ENCODE measurements around the gene TDP1.

The TDP1 gene

DNA sequence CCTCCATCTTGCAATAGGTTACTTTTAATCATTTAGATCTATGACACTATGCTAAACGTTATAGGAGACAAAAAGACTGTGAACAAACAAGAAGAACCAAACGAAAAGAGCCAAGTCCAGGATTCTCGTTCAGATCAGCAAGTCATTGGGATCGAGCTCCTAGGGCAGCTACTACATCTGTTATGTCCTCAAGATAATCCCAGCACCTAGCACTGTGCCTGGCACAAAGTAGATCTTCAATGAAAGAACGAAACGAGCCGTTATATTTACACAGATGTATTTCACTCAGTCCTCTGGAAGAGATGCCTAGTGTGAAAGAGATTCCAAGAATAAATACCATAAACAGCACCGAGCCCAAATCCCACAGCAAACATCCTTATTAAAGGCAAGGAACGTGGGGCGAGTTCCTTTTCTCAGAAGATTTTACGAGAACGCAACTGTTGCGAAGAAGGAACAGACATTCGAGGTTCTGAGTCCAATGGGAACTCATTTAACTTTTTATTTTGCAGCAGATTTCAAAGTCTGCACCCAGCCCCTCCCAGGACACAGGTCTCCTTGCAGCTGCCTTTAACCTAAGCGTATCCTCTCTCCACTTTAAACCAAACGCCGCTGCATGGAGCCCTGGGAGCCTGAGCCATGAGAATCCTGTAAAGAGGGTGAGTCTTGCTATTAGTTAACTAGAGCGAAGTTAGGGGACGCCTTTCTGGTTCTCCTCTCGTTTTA, 544 bp upstream of the TDP1 start:
- DNase-seq (ENCODE audit: low read depth) = no peak

DNA sequence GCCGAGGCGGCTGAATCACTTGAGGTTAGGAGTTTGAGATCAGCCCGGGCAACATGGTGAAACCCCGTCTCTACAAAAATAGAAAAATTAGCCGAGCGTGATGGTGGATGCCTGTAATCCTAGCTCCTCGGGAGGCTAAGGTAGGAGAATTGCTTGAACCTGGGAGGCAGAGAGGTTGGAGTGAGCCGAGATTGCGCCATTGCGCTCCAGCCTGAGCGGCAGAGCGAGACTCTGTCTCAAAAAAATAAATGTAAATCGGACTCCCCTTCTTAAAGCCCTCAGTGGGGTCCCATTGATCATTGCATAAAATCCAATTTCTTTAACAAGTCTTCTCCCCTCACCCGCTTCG, 908 bp downstream of the TDP1 start:
- no peak for DNase-seq (ENCODE audit: low read depth)
- TF ChIP-seq, protein P1, sequence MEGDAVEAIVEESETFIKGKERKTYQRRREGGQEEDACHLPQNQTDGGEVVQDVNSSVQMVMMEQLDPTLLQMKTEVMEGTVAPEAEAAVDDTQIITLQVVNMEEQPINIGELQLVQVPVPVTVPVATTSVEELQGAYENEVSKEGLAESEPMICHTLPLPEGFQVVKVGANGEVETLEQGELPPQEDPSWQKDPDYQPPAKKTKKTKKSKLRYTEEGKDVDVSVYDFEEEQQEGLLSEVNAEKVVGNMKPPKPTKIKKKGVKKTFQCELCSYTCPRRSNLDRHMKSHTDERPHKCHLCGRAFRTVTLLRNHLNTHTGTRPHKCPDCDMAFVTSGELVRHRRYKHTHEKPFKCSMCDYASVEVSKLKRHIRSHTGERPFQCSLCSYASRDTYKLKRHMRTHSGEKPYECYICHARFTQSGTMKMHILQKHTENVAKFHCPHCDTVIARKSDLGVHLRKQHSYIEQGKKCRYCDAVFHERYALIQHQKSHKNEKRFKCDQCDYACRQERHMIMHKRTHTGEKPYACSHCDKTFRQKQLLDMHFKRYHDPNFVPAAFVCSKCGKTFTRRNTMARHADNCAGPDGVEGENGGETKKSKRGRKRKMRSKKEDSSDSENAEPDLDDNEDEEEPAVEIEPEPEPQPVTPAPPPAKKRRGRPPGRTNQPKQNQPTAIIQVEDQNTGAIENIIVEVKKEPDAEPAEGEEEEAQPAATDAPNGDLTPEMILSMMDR (IDR thresholded peaks at IDR 0.05; ENCODE audit: insufficient read depth, low read depth, low read length, missing control alignments) = no peak
- H3K4me3 ChIP-seq (ENCODE audit: low read depth, low read length) = peak overlapping the region; percentile 88

More for the DNA sequence above, 544 bp upstream of the TDP1 start:
- peak overlapping the region; percentile 88 for H3K4me3 ChIP-seq (ENCODE audit: low read depth, low read length)
- TF ChIP-seq, protein P1 (IDR thresholded peaks at IDR 0.05; ENCODE audit: insufficient read depth, low read depth, low read length, missing control alignments) = no peak

DNA sequence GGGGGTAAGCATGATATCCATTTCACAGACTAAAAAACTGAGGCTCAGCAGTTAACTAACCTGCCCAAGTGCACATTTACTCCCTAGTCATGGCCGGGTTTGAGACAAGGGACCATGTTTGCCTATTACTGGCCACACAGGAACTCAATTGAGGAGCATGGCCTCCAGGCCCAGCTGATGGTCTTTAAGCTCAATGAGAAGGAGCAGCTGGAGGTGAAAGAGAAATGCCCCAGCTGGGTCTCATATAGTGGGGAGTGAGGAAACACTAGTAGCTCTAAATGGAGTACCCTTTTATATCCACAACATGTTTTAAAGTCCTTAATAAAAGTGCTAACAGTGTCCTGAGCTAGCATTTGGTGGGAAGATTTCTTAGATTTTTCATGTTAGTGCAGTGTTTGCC, 1.6 kb downstream of the TDP1 start:
- DNase-seq (ENCODE audit: low read depth) = no peak
- TF ChIP-seq, protein P1 (IDR thresholded peaks at IDR 0.05; ENCODE audit: insufficient read depth, low read depth, low read length, missing control alignments) = no peak
- peak overlapping the region; percentile 88 for H3K4me3 ChIP-seq (ENCODE audit: low read depth, low read length)

DNA sequence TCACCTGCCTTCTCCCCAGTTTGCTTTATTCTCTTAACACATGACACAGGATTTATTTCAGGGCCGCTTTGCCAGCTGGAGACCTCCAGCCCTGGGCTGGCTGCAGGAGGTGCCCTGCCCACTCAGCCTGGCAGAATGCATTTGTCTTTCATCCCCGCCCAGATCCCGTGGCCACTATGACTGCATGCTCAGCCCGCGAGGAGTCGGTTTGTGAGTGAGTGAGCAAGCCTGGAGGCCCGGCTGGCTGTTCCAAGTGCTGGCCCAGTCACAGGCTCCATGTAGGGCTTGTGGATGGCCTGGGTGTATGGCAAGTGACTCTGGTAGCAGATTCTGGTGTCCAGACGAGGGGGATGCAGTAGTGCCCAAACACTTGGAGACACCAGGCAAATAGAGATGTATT, 2.1 kb downstream of the TDP1 start:
- DNase-seq (ENCODE audit: low read depth) = no peak
- no peak overlapping the region for H3K4me3 ChIP-seq (ENCODE audit: low read depth, low read length)
- TF ChIP-seq, protein P1 (IDR thresholded peaks at IDR 0.05; ENCODE audit: insufficient read depth, low read depth, low read length, missing control alignments) = no peak

DNA sequence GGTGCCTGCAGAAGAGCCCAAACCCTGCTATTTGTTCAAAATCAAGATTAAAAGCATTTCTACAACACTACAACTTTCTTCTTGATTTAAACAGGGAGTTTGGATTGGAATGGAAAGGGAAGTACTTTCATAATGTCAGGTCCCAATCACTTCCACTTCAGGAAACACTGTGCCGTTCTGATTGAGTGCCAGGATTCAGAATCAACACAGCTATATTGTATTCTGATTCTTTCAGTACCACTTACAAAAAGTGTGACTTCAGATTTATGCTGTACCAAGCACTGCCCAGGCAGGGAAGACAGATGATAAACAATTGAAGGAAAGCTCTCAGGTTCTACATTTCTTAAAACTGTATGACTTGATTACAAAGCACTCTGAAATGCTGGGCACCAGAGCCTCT, 3.2 kb downstream of the TDP1 start:
- no peak for DNase-seq (ENCODE audit: low read depth)
- TF ChIP-seq, protein P1 (IDR thresholded peaks at IDR 0.05; ENCODE audit: insufficient read depth, low read depth, low read length, missing control alignments) = no peak
- H3K4me3 ChIP-seq (ENCODE audit: low read depth, low read length) = no peak overlapping the region

DNA sequence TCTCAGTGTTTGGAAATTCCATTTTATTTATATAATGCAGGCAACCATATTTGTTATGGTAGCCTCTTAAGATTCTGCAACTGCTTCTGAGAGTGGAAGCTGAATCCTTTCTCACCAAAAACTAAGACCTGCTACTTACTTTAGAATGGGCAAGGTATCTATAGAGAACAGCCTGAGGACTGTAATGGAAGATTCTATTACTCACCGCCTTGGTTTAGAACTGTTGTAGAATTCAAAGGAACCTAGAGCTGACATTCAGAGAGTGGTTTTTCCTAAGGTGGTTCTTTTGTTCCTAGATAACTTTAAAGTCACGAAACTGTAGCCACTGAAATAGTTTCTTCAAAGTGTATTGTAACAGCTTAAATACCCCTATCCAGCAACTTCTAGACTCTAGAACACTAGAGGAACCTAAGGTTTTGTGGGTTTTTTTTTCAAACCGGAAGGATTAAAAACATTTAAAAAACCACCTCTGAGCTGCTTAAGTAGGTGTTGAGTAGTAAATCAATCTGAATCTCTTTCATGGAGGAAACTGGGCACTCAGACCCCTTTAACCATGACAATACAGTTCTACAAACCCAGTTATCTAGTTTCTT, 4.2 kb downstream of the TDP1 start:
- TF ChIP-seq, protein P1 (IDR thresholded peaks at IDR 0.05; ENCODE audit: insufficient read depth, low read depth, low read length, missing control alignments) = no peak
- DNase-seq (ENCODE audit: low read depth) = no peak
- no peak overlapping the region for H3K4me3 ChIP-seq (ENCODE audit: low read depth, low read length)

DNA sequence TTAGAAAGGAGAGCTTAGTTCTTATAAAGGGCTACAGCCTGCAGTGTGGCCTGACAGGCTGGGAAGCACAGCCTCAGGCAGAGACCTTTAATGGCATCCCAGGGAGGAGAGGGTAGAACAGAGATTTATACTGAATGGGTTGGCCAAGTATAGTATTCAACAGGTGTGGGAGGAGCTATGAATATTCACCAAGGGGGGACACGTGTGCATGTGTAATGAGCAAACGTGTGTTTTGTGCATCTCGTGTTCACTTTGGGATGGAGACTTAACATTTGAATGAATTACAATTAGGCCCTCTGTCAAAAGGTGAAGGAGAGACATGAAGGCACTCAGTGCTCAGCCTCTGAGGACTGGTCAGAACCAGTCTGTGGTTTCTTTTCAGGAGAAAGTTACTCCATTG, 5.2 kb downstream of the TDP1 start:
- no peak for DNase-seq (ENCODE audit: low read depth)
- TF ChIP-seq, protein P1 (IDR thresholded peaks at IDR 0.05; ENCODE audit: insufficient read depth, low read depth, low read length, missing control alignments) = no peak
- no peak overlapping the region for H3K4me3 ChIP-seq (ENCODE audit: low read depth, low read length)
